ENCODE measurements around the gene MCC.

The MCC gene

GRCh38 chr5:113216545-113216944 lies 271.7 kb downstream of the MCC start:
- no peak for FAIRE-seq

- no peak for FAIRE-seq
Observed at GRCh38 chr5:113215401-113216060, 272.7 kb downstream of the MCC start.

GRCh38 chr5:113214606-113215323 lies 273.5 kb downstream of the MCC start:
- no peak for FAIRE-seq

GRCh38 chr5:113213551-113214425 lies 274.5 kb downstream of the MCC start:
- no peak for FAIRE-seq

GRCh38 chr5:113212244-113212920 lies 275.9 kb downstream of the MCC start:
- FAIRE-seq: no peak

- no peak for FAIRE-seq
Observed at GRCh38 chr5:113209498-113209897, 278.8 kb downstream of the MCC start.

- no peak for FAIRE-seq
Observed at GRCh38 chr5:113205807-113206206, 282.4 kb downstream of the MCC start.

GRCh38 chr5:113205323-113205722 lies 282.9 kb downstream of the MCC start:
- no peak for FAIRE-seq

GRCh38 chr5:113204525-113205161 lies 283.6 kb downstream of the MCC start:
- no peak for FAIRE-seq

GRCh38 chr5:113203916-113204315 lies 284.3 kb downstream of the MCC start:
- FAIRE-seq: no peak

GRCh38 chr5:113202746-113203716 lies 285.2 kb downstream of the MCC start:
- FAIRE-seq: no peak

GRCh38 chr5:113202287-113202686 lies 286.0 kb downstream of the MCC start:
- FAIRE-seq: no peak

- FAIRE-seq: no peak
Observed at GRCh38 chr5:113201715-113202114, 286.5 kb downstream of the MCC start.

- FAIRE-seq: no peak
Observed at GRCh38 chr5:113199122-113199905, 288.9 kb downstream of the MCC start.

- no peak for FAIRE-seq
Observed at GRCh38 chr5:113197456-113198200, 290.6 kb downstream of the MCC start.

- FAIRE-seq: no peak
Observed at GRCh38 chr5:113195771-113196170, 292.5 kb downstream of the MCC start.

GRCh38 chr5:113195251-113195650 lies 293.0 kb downstream of the MCC start:
- no peak for FAIRE-seq

GRCh38 chr5:113194591-113194990 lies 293.7 kb downstream of the MCC start:
- no peak for FAIRE-seq

GRCh38 chr5:113194125-113194524 lies 294.1 kb downstream of the MCC start:
- FAIRE-seq: no peak
